GM12874 (cell line): Measurements from ENCODE around the gene ZFC3H1.
A peak's percentile ranks its signal among the peaks of the same experiment; 100 is the strongest.

ENCODE experiments used
- TF ChIP-seq, protein P1 (sequence below): IDR thresholded peaks from 2 replicates; pipeline ENCODE4 v1.5.1; 2011; ENCODE audit warnings: low read depth, mild to moderate bottlenecking, control low read depth, low read length, moderate library complexity; ENCODE audit not compliant: insufficient read depth

ZFC3H1 gene, protein sequence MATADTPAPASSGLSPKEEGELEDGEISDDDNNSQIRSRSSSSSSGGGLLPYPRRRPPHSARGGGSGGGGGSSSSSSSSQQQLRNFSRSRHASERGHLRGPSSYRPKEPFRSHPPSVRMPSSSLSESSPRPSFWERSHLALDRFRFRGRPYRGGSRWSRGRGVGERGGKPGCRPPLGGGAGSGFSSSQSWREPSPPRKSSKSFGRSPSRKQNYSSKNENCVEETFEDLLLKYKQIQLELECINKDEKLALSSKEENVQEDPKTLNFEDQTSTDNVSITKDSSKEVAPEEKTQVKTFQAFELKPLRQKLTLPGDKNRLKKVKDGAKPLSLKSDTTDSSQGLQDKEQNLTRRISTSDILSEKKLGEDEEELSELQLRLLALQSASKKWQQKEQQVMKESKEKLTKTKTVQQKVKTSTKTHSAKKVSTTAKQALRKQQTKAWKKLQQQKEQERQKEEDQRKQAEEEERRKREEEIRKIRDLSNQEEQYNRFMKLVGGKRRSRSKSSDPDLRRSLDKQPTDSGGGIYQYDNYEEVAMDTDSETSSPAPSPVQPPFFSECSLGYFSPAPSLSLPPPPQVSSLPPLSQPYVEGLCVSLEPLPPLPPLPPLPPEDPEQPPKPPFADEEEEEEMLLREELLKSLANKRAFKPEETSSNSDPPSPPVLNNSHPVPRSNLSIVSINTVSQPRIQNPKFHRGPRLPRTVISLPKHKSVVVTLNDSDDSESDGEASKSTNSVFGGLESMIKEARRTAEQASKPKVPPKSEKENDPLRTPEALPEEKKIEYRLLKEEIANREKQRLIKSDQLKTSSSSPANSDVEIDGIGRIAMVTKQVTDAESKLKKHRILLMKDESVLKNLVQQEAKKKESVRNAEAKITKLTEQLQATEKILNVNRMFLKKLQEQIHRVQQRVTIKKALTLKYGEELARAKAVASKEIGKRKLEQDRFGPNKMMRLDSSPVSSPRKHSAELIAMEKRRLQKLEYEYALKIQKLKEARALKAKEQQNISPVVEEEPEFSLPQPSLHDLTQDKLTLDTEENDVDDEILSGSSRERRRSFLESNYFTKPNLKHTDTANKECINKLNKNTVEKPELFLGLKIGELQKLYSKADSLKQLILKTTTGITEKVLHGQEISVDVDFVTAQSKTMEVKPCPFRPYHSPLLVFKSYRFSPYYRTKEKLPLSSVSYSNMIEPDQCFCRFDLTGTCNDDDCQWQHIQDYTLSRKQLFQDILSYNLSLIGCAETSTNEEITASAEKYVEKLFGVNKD (N-terminal part only)

DNA sequence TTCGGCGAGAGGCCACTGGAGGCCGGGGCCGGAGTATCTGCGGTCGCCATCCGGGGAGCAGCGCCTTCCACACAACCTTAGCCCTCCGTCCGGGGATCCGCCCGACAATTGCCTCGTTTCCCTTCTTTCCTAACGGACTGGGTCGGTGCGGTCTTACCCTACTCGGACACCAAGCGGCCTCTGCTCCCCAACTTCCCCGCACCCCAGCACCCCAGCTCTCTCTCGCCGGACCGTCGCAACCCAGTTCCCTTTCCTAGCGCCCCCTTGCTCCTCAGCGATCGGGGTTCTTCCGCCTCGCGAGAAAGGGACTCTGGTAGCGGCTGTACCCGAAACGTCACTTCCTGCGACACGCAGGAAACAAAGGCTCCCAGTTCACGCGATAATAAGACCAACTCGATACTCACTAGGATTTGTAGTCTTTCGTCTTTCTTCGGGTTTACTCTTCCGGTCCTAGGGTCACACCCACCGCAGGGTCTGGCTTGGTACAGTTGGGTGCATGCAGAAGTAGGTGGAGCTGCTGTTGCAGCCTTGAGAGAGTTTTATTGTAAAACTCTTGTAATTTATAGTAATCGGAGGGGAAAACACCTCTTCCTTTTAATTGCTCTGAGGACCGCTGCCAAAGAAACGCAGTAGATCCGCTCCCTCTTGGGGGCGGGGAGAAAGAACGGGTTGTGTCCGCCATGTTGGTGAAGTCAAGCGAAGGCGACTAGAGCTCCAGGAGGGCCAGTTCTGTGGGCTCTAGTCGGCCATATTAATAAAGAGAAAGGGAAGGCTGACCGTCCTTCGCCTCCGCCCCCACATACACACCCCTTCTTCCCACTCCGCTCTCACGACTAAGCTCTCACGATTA lies at the start of gene ZFC3H1, which contains the start of gene THAP2:
TSS of gene ZFC3H1 (minus strand) at position 288 of the 850 bp plus-strand sequence. CDS start at position 50, 238 bp downstream.
TSS of gene THAP2 (plus strand) at position 741 of the 850 bp plus-strand sequence. CDS start 209 bp downstream, outside the sequence.
- TF ChIP-seq, protein P1, sequence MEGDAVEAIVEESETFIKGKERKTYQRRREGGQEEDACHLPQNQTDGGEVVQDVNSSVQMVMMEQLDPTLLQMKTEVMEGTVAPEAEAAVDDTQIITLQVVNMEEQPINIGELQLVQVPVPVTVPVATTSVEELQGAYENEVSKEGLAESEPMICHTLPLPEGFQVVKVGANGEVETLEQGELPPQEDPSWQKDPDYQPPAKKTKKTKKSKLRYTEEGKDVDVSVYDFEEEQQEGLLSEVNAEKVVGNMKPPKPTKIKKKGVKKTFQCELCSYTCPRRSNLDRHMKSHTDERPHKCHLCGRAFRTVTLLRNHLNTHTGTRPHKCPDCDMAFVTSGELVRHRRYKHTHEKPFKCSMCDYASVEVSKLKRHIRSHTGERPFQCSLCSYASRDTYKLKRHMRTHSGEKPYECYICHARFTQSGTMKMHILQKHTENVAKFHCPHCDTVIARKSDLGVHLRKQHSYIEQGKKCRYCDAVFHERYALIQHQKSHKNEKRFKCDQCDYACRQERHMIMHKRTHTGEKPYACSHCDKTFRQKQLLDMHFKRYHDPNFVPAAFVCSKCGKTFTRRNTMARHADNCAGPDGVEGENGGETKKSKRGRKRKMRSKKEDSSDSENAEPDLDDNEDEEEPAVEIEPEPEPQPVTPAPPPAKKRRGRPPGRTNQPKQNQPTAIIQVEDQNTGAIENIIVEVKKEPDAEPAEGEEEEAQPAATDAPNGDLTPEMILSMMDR = 0 out of 2 replicates have a peak, but pooled peaks have one; percentile 24

DNA sequence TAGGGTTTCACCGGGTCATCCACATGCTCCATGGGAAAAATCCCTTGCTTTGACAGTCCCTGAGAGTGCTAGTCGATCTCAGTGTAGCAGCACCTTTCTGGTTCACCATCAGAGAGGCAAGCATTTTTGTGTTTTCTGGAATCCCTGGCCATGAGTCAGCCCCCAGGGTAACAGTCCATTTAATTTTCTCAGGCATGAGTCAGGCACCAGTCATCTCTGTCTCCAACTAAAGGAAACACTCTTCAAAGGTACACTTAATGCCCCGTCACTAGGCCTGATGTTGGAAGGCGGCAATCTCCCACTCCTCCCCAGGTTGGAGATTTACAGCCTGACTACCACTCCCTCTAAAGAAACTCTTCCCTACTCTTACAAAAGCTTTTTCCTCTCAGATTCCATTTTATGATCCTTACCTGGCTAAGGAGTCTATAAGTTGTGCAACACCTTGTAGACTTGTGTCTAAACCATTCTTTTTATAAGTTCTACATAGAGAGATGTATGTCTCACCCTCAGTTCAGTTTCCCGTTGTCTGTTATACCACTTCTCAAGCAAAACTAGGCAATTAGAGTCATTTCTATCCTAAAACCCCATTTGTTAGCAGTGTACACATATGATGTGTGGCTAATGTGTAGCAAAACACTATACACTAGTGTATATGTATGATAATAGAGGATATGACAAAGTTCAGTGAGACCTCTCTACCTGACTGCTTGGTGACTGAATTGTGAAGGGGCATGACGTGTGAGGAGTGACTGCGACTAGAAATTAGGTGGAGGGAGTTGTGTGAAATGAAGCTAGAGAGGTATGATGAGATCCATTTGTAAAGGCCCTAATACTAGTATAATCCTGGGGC lies 46.9 kb upstream of the ZFC3H1 start:
- TF ChIP-seq, protein P1 = no peak

DNA sequence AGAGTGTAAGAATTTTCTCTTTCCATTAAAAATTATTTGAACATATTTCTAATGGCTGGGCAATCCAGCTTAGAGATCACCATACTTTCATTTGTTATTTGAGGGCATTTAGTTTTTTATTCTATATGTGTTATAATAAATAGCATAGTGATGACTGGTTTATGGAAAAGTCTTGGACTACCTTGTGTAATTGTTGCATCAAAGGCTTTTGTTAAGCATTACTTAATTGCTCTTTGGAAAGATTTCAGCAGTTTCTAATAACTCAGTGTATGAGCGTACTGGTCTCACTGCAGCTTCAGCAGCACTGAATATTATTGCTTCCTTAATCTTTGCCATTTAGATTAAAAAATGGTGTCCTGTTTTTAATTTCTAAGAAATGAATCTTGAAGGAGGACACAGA lies 45.0 kb upstream of the ZFC3H1 start:
- TF ChIP-seq, protein P1 = no peak

DNA sequence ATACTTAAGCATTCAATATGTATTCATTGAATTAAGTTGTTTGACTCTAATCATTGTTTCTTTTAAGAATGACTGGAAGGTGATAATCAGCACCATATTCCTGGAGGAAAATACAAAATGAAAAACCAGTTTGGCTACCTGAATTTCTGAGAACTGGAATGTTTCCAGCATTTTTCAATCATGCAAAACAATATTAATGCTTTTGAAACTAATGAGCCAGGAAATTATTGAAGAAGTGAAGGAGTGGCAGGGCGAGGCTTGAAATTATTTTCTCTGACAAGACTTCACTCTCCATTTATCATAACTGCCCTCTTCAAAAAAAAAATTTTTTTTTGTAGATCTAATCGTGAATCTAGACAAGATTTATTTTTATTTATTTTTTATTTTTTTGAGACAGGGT lies 41.3 kb upstream of the ZFC3H1 start:
- TF ChIP-seq, protein P1 = no peak

DNA sequence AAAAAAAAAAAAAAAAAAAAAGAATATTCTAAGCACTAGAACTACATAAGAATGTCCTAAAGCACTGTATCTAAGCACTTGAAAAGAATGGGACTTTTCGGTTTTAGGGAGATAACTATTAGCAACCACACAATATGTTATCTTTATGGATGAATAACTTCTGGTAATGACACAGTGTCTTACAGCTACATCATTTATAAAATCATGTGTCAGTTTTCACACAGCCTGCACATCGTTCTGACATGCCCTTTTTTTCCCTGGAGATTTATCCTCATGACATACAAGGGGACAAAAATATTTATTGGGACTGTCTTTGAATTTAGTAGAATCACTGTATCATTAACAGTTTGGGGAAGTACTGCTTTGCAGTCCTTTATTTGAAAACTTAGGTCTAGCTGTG lies 39.6 kb upstream of the ZFC3H1 start:
- TF ChIP-seq, protein P1 = no peak

DNA sequence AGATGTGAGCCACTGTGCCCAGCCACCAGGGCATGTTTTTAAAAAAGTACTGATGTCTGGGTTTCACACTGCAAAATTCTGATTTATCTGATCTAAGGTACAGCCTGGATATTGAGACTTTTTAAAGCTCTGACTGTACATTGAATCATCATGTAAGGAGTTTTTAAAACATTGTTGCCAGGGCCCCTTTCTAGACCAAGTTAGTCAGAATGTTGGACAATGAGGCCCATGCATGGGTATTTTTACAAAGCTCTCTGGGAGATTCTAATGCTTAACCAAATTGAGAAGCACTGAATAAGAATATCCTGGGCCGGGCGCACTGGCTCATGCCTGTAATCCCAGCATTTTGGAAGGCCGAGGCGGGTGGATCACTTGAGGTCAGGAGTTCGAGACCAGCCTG lies 38.9 kb upstream of the ZFC3H1 start:
- TF ChIP-seq, protein P1 = no peak
